Fibroblast of villous mesenchyme (primary cell): ENCODE measurements around the gene LHX2. TPM values are rescaled to one million over a fixed set of nuclear protein-coding genes. Genes with fewer than 3 reads are reported as not detected.
"Not testable (repeated sequence)": the region's sequence is repeated elsewhere in the genome, so short reads cannot be mapped to it uniquely, and the experiment has no call there.

Source experiments
- DNase-seq: peaks from one replicate; pipeline ENCODE4 v3.0.0-alpha.2; 2010; ENCODE audit warnings: low read depth
- H3K4me3 ChIP-seq: 2 replicates; pipeline ENCODE4 v1.5.1; 2011; ENCODE audit warnings: low read depth, mild to moderate bottlenecking, low read length
- total RNA-seq: library from RNA; depleted of rRNA; stranded (reverse); fragments of >200 nt; gene quantifications from 2 replicates; pipeline ENCODE4 v1.2.3, GENCODE V29; 2012
- TF ChIP-seq, protein P1 (sequence below): IDR thresholded peaks from 2 replicates; pipeline ENCODE4 v1.5.1; 2012; ENCODE audit warnings: low read depth, mild to moderate bottlenecking, low read length; ENCODE audit not compliant: insufficient read depth

LHX2 gene
- total RNA-seq, 1 donor: not detected

DNA sequence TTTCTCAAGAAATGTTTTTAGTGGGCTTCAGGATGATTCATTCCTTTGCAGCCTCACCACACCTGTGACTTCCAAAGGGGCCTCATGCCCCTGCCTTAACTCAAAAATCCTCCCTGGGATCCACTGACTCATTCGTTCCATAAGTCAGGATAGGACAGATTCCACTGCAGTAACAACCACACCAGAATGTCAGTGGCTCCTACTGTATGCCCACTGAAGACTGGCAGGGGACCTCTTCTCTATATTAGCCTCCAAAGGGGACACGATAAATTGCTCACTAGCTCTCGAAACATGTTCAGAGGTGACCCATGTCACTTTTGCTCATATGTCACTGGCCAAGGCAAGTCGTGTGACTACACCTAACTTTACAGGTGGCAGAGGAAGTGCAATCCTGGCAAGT is 25.7 kb upstream of the LHX2 start:
- TF ChIP-seq, protein P1, sequence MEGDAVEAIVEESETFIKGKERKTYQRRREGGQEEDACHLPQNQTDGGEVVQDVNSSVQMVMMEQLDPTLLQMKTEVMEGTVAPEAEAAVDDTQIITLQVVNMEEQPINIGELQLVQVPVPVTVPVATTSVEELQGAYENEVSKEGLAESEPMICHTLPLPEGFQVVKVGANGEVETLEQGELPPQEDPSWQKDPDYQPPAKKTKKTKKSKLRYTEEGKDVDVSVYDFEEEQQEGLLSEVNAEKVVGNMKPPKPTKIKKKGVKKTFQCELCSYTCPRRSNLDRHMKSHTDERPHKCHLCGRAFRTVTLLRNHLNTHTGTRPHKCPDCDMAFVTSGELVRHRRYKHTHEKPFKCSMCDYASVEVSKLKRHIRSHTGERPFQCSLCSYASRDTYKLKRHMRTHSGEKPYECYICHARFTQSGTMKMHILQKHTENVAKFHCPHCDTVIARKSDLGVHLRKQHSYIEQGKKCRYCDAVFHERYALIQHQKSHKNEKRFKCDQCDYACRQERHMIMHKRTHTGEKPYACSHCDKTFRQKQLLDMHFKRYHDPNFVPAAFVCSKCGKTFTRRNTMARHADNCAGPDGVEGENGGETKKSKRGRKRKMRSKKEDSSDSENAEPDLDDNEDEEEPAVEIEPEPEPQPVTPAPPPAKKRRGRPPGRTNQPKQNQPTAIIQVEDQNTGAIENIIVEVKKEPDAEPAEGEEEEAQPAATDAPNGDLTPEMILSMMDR: no peak
- DNase-seq: no peak
- no peak overlapping the region for H3K4me3 ChIP-seq

DNA sequence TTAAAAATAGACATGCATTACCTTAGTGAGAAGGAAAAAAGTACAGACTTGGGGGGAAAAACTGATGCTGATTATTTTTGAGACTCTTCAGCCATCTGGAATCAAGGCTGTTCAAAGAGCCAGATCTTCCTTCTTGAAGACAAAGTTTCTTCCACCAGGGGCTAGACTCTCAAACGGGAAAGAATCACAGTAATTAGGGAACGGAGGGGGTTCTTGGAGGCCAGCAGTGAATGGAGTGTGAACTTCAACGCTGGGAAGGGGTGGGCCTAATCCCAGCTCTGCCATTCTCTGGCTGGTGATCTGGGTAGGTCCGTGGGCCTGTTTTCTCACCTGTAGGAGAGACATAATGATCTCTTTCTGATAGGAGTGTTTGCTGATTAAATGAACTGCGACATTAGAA is 21.1 kb upstream of the LHX2 start:
- TF ChIP-seq, protein P1: no peak

GRCh38 chr9:123992679-123993078 is 18.9 kb upstream of the LHX2 start:
- not testable (repeated sequence) for DNase-seq, H3K4me3 ChIP-seq

More for the DNA sequence above, 21.1 kb upstream of the LHX2 start:
- no peak for DNase-seq
- no peak overlapping the region for H3K4me3 ChIP-seq

DNA sequence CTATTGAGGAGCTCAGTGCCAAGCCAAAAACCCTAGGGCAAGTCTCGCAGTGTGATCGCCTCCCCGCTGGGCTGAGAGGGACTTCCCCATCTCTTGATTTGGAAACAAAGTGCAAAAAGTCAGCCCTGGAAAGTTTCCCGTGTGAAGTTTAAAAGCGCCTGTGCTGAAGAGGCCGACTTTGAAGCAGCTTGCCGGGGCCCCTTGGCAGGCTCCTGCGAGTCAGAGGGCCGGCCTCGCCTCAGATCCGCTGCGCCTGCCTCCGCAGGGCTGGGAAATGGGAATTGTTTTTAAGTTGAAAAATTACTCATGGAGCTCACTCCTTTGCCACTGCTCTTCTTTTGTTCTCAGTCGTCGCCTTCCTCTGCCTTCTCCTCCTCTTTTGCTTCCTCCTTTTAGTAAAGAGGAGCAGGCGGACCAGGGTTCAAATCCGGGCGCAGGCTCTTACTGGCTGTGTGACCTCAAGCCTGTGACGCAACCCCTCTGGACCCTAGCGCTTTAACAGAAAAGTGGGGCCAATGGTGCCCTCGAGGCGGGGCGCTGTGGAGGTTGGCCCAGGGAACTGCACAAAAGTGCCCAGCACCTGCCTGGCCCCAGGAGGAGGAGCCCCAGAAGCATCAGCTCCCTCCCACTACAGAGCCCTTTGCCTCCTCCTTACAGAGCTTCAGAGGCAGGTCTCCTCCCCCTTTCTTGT is 14.7 kb upstream of the LHX2 start:
- TF ChIP-seq, protein P1: no peak
- DNase-seq: peak; percentile 41
- no peak overlapping the region for H3K4me3 ChIP-seq

GRCh38 chr9:123997665-123998277 is 13.8 kb upstream of the LHX2 start:
- H3K4me3 ChIP-seq: no peak overlapping the region
- DNase-seq: no peak
- TF ChIP-seq, protein P1: no peak

GRCh38 chr9:123998278-123998925 is 13.2 kb upstream of the LHX2 start:
- DNase-seq: no peak
- no peak overlapping the region for H3K4me3 ChIP-seq
- TF ChIP-seq, protein P1: no peak

GRCh38 chr9:123998970-123999621 is 12.5 kb upstream of the LHX2 start:
- TF ChIP-seq, protein P1: no peak
- H3K4me3 ChIP-seq: peak overlapping the region; percentile 27
- DNase-seq: no peak
